GM19438 (cell line): ENCODE data around the gene ITFG2.
"Not testable (repeated sequence)": the region's sequence is repeated elsewhere in the genome, so short reads cannot be mapped to it uniquely, and the experiment has no call there.

Experiments
- ATAC-seq: cut with Tn5 transposase; IDR thresholded peaks from one replicate; pipeline ENCODE4 v1.9.1; 2021; ENCODE audit warnings: low read depth; ENCODE audit not compliant: unreplicated experiment

The ITFG2 gene

DNA sequence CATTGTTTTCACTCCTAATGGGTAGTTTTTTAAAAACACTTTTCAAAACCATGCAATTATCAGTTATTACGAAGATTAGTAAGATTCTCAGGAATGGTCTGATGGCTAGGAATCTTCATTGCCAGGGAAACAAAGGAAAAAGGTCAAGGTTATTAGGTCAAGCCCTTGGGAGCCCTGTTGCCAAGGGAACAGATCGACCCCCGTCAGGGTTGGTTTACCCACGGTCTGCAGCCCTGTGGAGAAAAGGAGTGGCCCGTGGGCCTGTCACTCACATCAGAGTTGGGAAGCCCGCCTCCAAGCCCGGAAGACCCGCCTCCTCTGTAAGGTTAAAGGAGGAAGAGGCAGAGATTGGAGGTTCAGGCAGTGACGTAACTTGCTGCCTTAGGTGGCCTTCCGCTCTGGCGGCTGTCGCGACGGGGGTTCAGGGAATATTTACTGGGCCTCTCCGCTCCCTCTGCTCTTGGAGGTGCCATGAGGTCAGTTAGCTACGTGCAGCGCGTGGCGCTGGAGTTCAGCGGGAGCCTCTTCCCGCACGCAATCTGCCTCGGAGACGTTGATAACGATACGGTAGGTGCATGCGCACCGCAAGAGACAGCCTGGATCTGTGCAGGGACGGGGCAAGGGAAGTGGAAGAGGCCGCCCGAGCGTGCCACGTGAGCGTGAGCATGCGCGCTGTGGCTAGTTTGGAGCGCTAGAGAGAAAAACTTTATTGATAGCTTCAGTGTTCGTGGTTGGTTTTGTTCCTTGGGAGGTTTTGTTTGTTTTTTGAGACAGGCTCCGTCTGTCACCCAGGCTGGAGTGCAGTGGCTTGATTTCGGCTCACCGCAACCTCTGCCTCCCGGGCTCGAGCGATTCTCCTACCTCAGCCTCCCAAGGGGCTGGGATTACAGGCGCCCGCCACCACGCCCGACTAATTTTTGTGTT lies at the start of gene ITFG2:
ITFG2 (plus strand) TSS at position 379 of the 924 bp plus-strand sequence; CDS start at position 472, 93 bp downstream.
- peak; percentile 93 for ATAC-seq

DNA sequence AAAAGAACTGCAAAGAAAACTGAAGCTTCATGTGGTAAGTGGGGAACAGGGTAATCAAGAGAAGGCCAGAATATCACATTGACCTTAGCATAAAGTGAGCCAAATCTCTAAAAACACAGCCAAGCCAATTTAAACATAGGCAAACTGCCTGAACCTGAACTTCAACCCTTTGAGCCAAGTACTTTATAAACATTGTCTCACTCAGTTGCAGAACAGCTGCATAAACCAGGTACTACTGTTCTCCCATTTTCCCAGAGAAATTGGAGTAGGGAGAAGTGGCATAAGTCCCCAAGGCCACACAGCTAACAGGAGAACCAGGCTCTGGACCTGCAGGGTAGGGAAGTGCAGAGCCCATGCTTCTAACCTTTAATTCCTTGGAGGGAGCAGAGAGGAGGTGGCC lies 48.1 kb upstream of the ITFG2 start:
- no peak for ATAC-seq

DNA sequence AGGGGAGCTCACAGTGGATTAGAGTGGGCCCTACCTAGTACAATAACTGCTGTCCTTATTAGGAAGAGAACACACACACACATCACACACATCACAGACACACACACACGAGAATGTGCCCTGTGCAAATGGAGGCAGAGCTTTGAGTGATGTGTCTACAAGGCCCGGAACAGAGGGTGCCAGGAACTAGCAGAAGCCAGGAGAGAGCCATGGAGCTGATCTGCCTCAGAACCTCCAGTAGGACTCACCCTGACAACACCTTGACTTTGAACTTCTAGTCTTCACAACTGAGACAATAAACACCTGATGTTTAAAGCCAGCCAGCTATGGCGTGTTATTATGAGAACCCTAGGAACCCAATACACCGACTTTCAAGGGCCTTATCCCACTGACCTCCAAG lies 47.4 kb upstream of the ITFG2 start:
- ATAC-seq, result no peak

DNA sequence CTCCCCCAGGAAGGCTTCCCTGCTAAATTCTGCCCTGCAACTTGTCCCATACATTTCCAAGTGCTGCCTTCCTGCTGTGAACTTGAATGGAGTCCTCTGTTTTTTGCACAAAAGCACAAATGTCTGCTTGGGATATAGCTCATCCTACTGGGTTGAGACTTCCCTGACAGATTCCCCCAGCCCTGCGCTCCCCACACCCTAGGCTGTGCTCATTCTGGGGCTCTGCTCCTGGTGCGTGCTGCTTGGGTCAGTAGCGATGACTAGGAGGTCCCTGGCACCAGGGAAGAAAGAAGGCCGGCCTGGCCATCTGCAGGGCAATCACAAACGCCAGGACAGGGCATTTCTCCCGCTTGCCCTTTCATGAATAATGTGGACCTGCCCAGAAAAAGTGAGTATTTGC lies 46.9 kb upstream of the ITFG2 start:
- no peak for ATAC-seq

DNA sequence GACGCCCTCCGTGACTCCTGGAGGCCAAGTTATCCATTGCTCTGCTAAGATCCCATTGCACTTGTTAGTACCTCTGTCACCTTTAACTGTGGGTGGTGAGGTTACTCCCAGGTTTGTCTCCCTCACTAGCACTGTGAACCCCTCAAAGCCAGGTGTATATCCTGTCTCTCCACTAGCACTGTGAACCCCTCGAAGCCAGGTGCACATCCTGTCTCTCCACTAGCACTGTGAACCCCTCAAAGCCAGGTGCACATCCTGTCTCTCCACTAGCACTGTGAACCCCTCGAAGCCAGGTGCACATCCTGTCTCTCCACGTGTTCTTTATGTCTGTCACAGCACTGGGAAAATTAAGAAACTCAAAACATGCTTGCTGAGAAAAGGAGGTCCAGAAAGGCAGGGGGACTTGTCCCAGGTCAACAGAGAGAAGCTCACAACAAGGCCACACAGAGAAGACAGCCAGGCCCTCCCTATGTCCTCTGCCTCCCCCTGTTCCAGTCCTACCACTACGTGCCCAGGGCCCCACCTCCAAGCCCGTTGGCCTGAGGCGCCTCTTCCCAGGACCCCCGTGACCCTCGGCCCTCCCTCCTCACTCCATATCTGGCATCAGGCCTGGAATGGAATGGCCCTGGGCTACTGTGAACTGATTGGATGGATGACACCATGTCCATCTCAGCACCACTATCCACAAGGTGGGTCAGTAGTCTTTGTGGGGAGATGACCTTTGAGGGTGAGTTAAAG lies 44.1 kb upstream of the ITFG2 start:
- ATAC-seq, result no peak

DNA sequence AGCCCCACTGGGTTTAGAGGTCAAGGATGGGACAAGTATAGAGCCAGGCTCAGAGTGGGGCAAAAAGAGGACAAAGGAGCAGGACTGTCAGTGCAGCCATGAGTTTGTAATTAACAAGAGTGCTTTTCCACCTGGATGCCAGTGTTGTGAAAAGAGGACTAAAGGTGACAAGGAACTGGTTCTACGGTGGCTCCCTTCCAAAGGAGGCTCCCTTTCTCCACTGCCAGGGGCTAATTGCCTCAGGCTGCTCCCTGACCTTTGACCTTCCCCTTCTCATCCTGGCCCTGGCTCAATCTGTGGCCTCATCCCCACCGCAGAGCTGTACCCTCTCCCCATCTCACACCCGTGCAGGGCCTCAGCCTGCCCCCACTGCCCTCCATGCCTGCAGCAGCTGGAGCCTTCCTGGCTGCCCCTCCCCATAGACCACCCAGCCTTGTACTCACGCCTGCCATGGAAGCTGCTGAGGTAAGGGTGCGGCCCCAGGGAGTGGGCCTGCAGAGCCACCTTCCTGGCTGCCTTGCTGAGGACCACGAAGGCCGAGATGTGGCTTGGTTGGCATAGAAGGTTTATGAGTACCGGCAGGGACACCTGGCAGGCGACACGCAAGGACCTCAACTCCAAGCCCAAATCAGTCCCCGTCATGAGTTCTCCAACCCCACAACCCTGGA lies 42.5 kb upstream of the ITFG2 start:
- ATAC-seq, result no peak

DNA sequence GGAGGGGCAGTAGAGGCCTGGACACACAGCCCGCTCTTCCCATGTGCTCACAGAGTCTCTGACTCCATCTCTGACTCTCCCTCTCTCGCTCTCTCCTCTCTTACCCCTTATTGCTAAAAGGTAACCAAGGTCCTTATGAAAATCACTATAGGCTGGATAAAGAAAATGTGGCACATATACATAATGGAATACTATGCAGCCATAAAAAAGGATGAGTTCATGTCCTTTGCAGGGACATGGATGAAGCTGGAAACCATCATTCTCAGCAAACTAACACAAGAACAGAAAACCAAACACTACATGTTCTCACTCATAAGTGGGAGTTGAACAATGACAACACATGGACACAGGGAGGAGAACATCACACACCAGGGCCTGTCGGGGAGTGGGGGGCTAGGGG lies 41.9 kb upstream of the ITFG2 start:
- ATAC-seq, result not testable (repeated sequence)

DNA sequence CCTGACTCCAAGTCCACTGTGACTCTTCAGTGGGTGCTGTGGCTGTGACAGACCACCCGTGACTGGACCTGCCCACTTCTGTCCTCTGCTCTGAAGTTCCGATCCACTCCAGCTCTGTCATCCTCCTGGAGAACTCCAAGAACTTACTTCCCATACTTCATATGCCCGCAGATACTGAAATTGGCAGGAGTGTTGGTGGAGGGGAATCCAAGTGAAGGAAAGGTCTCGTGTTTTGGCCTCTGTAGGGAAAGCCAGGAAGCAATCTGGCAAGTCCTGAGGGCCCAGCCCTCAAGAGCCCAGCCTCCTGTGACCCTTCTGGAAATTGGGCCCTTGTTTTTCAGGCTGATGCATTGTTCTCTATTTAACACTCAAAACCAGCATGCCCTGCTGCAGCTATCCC lies 40.1 kb upstream of the ITFG2 start:
- no peak for ATAC-seq

DNA sequence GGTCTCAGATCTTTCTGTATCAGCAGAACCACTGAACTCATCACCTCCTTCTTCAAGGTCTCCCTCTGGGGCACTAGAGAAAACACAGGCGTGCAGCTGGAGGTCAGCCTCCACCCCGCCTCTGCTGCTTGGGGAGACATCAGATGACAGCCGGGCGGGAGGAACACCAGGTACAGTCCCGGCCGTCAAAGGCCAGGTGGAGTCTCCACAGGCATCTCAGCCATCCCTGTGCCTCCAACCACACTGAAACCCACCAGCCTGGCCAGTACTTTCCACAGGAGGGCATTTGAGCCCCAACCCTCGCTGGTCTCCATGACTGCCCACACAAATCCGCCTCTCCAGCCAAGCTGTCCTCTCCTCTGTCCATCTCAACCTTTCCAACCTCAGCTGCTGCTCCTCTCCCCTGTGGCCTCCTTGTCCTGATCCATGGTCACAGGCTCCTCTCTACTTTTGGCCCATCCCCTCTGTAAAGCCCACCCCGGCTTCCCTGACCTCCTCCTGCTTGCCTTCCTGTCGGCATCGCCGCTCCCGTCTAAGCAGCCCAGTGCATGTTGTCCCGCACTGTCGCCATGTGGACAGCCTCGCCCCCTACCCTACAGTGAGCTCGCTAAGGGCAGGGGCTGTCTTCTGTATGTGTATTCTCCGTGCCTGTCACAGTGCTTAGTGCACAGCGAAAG lies 39.1 kb upstream of the ITFG2 start:
- ATAC-seq, result no peak

DNA sequence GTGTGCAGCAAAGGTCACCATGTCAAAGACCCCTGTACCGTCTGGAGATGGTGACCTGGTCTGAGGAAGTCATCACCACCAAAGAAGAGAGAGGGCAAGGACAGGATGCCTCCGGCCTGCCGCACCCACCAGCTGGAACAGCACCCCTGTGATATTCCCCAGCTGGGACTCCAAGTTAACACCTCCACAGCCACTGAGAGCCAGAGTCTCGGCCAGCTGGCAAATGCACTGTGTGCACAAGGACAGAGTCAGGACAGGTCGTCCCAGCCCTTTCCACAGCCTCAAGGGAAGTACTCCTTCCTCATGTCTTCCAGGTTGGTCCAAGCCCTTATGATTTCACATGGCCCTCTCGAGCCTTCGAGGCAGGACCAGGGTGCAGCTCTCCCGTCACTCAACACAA lies 37.0 kb upstream of the ITFG2 start:
- ATAC-seq, result no peak

DNA sequence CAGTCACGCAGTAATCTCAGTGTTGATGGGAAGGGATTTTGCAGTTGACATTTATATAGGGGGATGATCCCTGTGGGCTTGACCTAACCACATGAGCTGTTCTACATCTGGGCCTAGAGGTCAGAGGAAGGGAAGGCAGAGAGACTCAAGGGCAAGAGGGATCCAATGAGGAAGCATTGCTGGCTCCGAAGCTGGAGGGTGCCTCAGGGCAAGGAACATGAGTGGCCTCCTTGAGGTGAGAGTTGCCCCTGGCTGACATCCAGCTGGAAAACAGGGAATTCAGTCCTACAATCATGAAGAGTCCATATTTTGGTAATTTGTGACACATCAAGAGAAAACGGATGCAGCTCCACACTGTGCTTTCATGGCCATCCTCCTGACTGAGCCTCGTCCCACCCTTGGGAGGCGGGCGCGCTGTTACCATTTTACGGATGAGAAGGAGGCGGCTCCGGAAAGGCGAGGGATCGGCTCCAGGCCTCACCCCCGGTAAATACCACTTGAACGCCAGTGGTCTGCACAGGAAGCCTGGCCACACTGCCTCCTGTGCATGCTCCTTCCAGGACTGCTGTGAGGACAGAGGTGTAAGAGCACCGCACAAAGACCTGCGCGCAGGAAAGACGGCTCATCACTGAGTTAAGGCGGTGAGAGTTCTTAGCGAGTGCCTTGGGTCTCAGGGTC lies 36.2 kb upstream of the ITFG2 start:
- no peak for ATAC-seq

DNA sequence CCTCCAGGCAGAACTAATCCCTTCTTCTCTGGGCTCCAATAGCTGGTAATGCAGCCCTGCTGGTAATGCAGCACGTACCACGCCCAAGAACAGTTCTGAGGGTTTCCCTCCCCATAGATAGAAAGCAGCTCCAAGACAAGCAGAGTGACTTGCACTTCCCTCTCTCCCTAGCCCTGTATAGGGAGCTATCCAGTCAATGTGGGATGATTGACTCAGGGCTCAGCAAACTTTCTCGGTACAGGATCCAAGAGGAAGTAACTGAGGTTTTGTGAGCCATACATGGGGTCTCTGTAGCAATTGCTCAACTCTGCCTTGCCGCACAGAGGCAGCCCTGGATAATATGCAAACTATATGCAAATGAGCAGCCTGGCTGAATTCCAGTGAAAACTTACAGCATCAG lies 33.2 kb upstream of the ITFG2 start:
- no peak for ATAC-seq

DNA sequence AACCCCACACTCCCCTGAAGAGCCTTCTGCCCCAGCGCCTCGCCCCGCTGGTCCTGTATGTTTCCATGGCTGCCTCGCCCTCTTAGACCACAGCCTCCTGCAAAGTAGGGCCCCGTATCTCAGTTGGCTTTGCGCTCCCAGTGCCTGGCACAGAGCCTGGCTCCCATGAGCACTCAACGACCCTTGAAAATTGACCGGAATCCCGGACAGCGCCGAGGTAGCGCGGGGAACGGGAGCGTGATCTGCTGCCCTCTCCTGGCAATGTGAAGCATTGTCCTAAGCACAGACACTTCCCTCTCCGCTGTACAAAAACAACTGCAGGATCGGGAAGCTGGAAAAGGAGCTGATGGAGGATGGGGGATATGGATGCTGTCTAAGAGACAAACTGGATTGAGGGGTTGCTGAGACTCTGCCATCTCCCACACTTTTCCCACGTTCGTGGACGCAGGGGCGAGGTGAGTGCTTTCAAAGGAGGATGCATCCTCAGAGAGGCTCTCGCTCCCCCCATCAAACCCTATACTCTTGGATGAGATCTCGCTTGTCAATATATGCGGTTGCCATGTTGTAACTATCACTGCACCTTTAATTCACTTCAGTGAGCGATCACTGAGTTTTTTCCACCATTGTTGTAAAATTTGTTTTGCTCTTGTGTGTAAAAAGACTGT lies 28.4 kb upstream of the ITFG2 start:
- ATAC-seq, result no peak

DNA sequence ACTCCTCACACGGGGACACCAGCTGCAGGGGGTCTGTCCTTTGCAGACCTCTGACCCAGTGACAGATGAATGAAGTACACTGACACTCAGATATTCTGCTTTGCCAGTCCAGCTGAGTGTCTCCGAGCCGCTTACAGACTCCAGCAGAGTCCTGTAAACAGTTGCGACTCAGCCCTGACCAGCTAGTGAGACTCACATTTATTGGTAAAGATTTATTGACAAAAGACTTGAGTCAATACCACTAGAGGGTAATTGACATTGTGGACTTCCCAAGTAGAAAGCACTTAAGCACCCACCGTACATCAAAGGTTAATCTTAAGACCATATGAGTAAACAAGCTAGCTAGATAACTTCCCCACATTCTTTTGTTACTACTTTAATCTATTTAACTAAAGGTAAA lies 27.5 kb upstream of the ITFG2 start:
- ATAC-seq, result no peak

DNA sequence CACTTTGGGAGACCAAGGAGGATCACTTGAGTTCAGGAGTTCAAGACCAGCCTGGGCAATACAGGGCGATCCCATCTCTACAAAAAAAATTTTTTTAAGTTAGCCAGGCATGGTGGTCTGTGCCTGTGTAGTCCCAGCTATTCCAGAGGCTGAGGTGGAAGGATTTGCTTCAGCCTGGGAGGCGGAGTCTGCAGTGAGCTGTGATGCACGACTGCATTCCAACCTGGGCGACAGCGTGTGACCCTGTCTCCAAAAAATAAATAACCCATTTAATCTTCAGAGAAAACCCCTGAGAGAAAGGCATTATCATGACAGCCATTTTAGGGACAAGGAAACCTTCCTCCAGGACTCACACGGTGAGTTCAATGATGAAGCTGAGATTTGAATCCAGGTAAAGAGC lies 21.4 kb upstream of the ITFG2 start:
- no peak for ATAC-seq

DNA sequence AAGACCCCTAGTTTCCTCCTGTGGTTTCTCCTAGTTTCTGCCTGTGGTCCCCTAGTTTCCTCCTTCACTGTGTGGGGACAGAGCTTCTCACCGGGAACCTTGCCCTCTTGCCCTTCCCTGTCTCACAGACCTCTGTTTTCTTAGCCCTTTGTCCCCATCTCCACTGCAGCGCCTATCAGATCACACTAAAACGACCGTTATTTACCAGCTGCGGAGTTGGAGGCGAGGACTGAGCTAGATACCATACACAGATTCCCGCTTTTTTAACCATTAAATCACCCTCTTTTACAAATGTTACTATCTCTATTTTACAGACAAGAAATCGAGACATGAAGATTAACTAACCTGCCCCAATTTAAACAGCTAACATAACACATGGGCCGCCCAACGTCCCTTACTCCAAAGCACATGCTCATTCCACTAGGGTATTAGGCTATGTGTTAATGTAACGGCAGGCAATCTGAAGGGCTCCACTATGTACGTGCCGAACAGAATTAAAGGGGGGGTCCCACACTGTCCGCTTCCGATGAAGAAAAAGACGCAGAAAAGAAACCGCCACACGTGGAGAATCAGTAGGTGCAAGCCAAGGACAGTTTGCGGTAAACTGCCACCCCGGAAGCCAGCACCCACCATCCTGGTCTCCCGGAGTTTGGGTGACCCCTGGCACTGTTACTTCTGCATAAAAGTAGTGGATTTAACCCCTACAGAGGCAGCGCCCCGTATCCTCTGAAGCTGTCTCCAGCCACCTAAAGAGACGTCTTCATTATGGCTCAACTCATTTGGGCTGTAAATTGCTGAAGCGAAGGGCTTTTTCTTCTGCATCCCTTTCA lies 19.6 kb upstream of the ITFG2 start:
- ATAC-seq, result no peak

DNA sequence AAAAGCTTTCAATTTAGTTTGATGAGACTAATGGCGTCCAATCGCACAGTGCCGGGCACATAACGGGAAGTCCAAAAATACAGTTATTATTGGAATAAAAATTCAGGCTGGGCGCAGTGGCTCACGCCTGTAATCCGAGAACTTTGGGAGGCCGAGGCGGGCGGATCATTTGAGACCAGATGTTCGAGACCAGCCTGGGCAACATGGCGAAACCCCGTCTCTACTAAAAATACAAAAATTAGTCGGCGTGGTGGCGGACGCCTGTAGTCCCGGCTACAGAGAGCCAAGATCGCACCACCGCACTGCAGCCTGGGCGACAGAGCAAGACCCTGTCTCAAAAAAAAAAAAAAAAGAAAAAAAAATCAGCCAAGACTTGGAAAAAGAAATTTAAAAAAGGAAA lies 18.9 kb upstream of the ITFG2 start:
- no peak for ATAC-seq

DNA sequence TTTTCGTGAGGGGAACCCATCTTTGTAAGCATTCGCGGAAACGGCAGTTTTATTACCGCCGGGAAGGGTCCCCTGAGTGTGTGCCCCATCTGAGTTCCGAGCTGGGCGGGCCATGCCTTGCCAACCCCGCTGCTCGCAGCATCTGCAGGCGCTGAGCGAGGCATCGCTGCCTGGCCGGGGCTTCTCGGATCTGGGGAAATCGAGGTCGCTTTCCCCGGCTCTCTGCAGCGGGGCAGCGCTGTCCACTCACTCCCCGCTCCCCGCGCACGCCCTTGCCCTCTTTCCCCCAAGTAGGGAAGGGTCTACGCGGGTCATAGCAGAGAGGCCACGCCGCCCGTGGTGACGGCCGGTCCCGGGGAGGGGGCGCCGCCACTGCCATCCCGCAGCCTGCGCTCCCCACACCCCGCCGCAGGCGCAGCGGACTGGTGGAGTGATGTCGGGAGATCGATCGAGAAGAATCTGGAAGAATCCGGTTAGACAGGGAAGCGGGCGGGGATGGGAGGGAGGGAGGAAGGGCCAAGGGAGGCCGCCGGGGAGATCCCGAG lies 18.2 kb upstream of the ITFG2 start:
- no peak for ATAC-seq
